K562 (cell line): ENCODE data around the gene TTC28. TPM values are rescaled to one million over a fixed set of nuclear protein-coding genes. Genes with fewer than 3 reads are reported as not detected.

Experiments
- ATAC-seq: fragments of 200-7000 bp; cut with Tn5 transposase; 3 replicates; pipeline ENCODE4 v1.9.1; 2020; ENCODE audit warnings: moderate library complexity
- BruUV-seq: library from RNA; stranded (reverse); fragments of 400-500 nt; replicated peaks from 2 replicates; lab custom pipeline; 2021; lab: Mats Ljungman, UMichigan
- CTCF ChIA-PET: fragments of 300-600 bp; formaldehyde crosslinking; extraction: SDS; loops from one replicate; lab custom pipeline; 2021; ENCODE audit warnings: low intra/inter-chr PET ratio; lab: Yijun Ruan, JAX
- POLR2A ChIA-PET: fragments of 300-600, 350-650 bp; sonication (Branson Sonifier 250); formaldehyde crosslinking; extraction: SDS; loops from one replicate; lab custom pipeline; 2021; ENCODE audit warnings: antibody characterized with exemption, inconsistent platforms; lab: Yijun Ruan, JAX
- DNase-seq, 4 experiments: peaks; one replicate each; pipeline versions ENCODE4 v3.0.0 to v3.0.0-alpha.2; 2011 to 2018; ENCODE audit warnings: low spot score in 3 of 4, mixed read lengths in 3 of 4; ENCODE audit errors: extremely low read depth in 1 of 4
- FAIRE-seq: peaks from 2 replicates; lab custom pipeline; 2011; peaks lifted over from hg19 to GRCh38; lab: Jason Lieb, UNC
- H2AFZ ChIP-seq: 2 replicates; pipeline ENCODE4 v1.6.0; 2011; ENCODE audit warnings: low read depth, low read length, control low read depth, inconsistent platforms
- H3K27ac ChIP-seq: fragments of 200-600 bp; 3 replicates; pipeline ENCODE4 v1.8.0; 2011; ENCODE audit warnings: low read depth, mild to moderate bottlenecking, control low read depth, inconsistent platforms, low read length, moderate library complexity, mixed read lengths; ENCODE audit errors: extremely low read depth
- H3K27me3 ChIP-seq, 2 experiments: fragments of 300-600 bp in 1 of 2; 2 replicates in 1 of 2; 3 replicates in 1 of 2; pipeline versions ENCODE4 v1.6.0 to v1.8.0; 2011; ENCODE audit warnings: inconsistent platforms in 2 of 2, low read length in 2 of 2, mild to moderate bottlenecking in 1 of 2, mixed read lengths in 1 of 2, moderate library complexity in 1 of 2; ENCODE audit not compliant: control insufficient read depth in 2 of 2, insufficient read depth in 2 of 2
- H3K36me3 ChIP-seq: fragments of 300-600 bp; 3 replicates; pipeline ENCODE4 v1.8.0; 2011; ENCODE audit warnings: mild to moderate bottlenecking, low read length, inconsistent platforms; ENCODE audit not compliant: control insufficient read depth, insufficient read depth
- H3K4me1 ChIP-seq, 2 experiments: fragments of 200-600 bp in 1 of 2; replicated peaks in 1 of 2; 2 replicates in 1 of 2; 3 replicates in 1 of 2; pipeline versions ENCODE4 v1.5.1 to v1.8.0; 2011; ENCODE audit warnings: inconsistent platforms in 2 of 2, low read length in 2 of 2, mild to moderate bottlenecking in 1 of 2, mixed read lengths in 1 of 2, moderate library complexity in 1 of 2; ENCODE audit not compliant: control insufficient read depth in 2 of 2, insufficient read depth in 2 of 2
- H3K4me2 ChIP-seq: 2 replicates; pipeline ENCODE4 v1.6.1; 2011; ENCODE audit warnings: low read length, control low read depth, inconsistent platforms, mixed read lengths; ENCODE audit not compliant: insufficient read depth
- H3K4me3 ChIP-seq: fragments of 200-600 bp; sonication (generic), shearing (Covaris generic); 2 replicates; pipeline ENCODE4 v1.5.1; 2016; ENCODE audit warnings: control low read depth, inconsistent platforms
- H3K79me2 ChIP-seq: fragments of 200-600 bp; 3 replicates; pipeline ENCODE4 v1.8.0; 2011; ENCODE audit warnings: low read length, inconsistent platforms; ENCODE audit not compliant: control insufficient read depth, insufficient read depth
- H3K9ac ChIP-seq, 2 experiments: 2 replicates each; pipeline versions ENCODE4 v1.6.0 to v1.6.1; 2011; ENCODE audit warnings: low read depth in 2 of 2, low read length in 2 of 2, control low read depth in 1 of 2, inconsistent platforms in 1 of 2, mild to moderate bottlenecking in 1 of 2, mixed read lengths in 1 of 2; ENCODE audit not compliant: insufficient read depth in 1 of 2
- H3K9me1 ChIP-seq: one replicate; pipeline ENCODE4 v1.6.0; 2011; ENCODE audit warnings: inconsistent platforms, mild to moderate bottlenecking, low read length, moderate library complexity; ENCODE audit not compliant: control insufficient read depth, insufficient read depth
- H3K9me3 ChIP-seq: replicated peaks from 2 replicates; pipeline ENCODE4 v1.5.1; 2011; ENCODE audit warnings: low read depth, low read length, inconsistent platforms; ENCODE audit not compliant: control insufficient read depth, insufficient read depth
- H4K20me1 ChIP-seq: replicated peaks from 2 replicates; pipeline ENCODE4 v1.6.1; 2011; ENCODE audit warnings: low read length, inconsistent platforms, mixed read lengths; ENCODE audit not compliant: control insufficient read depth, insufficient read depth
- ARNT ChIP-seq, 2 experiments: fragments of 450-650 bp; IDR thresholded peaks; 2 replicates each; pipeline ENCODE4 v1.6.1; 2016; ENCODE audit warnings: mild to moderate bottlenecking in 1 of 2
- BCOR ChIP-seq: fragments of 450-650 bp; IDR thresholded peaks from 2 replicates; pipeline ENCODE4 v1.6.1; 2016
- BMI1 ChIP-seq: fragments of 150-350 bp; IDR thresholded peaks from 2 replicates; pipeline ENCODE4 v1.6.1; 2014; ENCODE audit warnings: low read length
- CHD2 ChIP-seq: IDR thresholded peaks from 2 replicates; pipeline ENCODE4 v1.6.1; 2011; ENCODE audit warnings: low read depth, low read length
- CTCFL ChIP-seq: IDR thresholded peaks from 2 replicates; pipeline ENCODE4 v1.6.1; 2011; ENCODE audit warnings: borderline replicate concordance, low read depth, mild to moderate bottlenecking, moderate library complexity, low read length; ENCODE audit not compliant: insufficient read depth, poor library complexity, severe bottlenecking
- FOXJ2 ChIP-seq: fragments of 200-800 bp; sonication (Bioruptor generic); IDR thresholded peaks from 2 replicates; pipeline ENCODE4 v1.6.1; 2016; ENCODE audit warnings: missing genetic modification characterization, missing compliant biosample characterization
- HDGF ChIP-seq: fragments of 450-650 bp; IDR thresholded peaks from 2 replicates; pipeline ENCODE4 v1.6.1; 2016
- HMG20A ChIP-seq: fragments of 450-650 bp; formaldehyde crosslinking; conservative IDR thresholded peaks from 2 replicates; pipeline ENCODE4 v1.4.0; 2020; ENCODE audit warnings: mild to moderate bottlenecking, mixed read lengths
- HNRNPH1 ChIP-seq: fragments of 200-400 bp; formaldehyde crosslinking; optimal IDR thresholded peaks from 2 replicates; pipeline ENCODE3; 2017; ENCODE audit warnings: low read depth, mild to moderate bottlenecking, low read length, moderate library complexity
- KDM2B ChIP-seq: fragments of 250-450 bp; sonication (Bioruptor Pico); IDR thresholded peaks from 2 replicates; pipeline ENCODE4 v1.8.0; 2021; ENCODE audit warnings: mild to moderate bottlenecking, moderate library complexity
- KDM4B ChIP-seq, 2 experiments: fragments of 450-650 bp in 1 of 2; sonication (generic) in 1 of 2; IDR thresholded peaks; 2 replicates each; pipeline ENCODE4 v1.6.1; 2016 to 2017; ENCODE audit warnings: borderline replicate concordance in 2 of 2, antibody characterized with exemption in 1 of 2, low read depth in 1 of 2, mild to moderate bottlenecking in 1 of 2
- MEF2A ChIP-seq: IDR thresholded peaks from 2 replicates; pipeline ENCODE4 v1.6.1; 2011; ENCODE audit warnings: low read depth, mild to moderate bottlenecking, low read length, moderate library complexity; ENCODE audit not compliant: control insufficient read depth
- MTA3 ChIP-seq: fragments of 450-650 bp; formaldehyde crosslinking; IDR thresholded peaks from 2 replicates; pipeline ENCODE4 v1.6.1; 2017; ENCODE audit warnings: mild to moderate bottlenecking, borderline replicate concordance
- NR1H2 ChIP-seq: sonication (generic); formaldehyde crosslinking; IDR thresholded peaks from 2 replicates; pipeline ENCODE4 v1.4.0; 2020; ENCODE audit warnings: mild to moderate bottlenecking, missing genetic modification reagents
- RCOR1 ChIP-seq, 2 experiments: IDR thresholded peaks; 2 replicates each; pipeline ENCODE4 v1.6.1; 2012; ENCODE audit warnings: low read depth in 2 of 2, low read length in 2 of 2, borderline replicate concordance in 1 of 2, improper control_type of control experiment in 1 of 2
- TAF9B ChIP-seq: fragments of 450-650 bp; IDR thresholded peaks from 2 replicates; pipeline ENCODE4 v1.6.1; 2018; ENCODE audit warnings: mild to moderate bottlenecking; ENCODE audit not compliant: partially characterized antibody
- TRIM24 ChIP-seq, 2 experiments: fragments of 450-650 bp; IDR thresholded peaks; 2 replicates each; pipeline ENCODE4 v1.6.1; 2016
- ZBTB43 ChIP-seq: sonication (generic); formaldehyde crosslinking; IDR thresholded peaks from 2 replicates; pipeline ENCODE4 v1.8.0; 2023; ENCODE audit warnings: mild to moderate bottlenecking, missing genetic modification reagents
- ZNF12 ChIP-seq: sonication (generic); formaldehyde crosslinking; IDR thresholded peaks from 2 replicates; pipeline ENCODE4 v1.4.0; 2020; ENCODE audit warnings: mild to moderate bottlenecking, missing genetic modification reagents
- WGBS: fragments of 100-300 bp; shearing (Covaris generic); methylation state at CpG from one replicate; pipeline ENCODE4 v1.1.6; 2016; ENCODE audit warnings: low coverage, mixed read lengths; ENCODE audit not compliant: insufficient coverage; ENCODE audit errors: missing lambda C conversion rate; 5-methylcytosine and 5-hydroxymethylcytosine counted together
- in situ Hi-C: fragments of 300-500 bp; cut with MboI; formaldehyde crosslinking; loops from 4 replicates; pipeline ENCODE4 v1.15.0; 2018; ENCODE audit warnings: inconsistent platforms, mixed read lengths
- intact Hi-C: fragments of 100-400 bp; cut with micrococcal nuclease; formaldehyde crosslinking; loops from 2 replicates; pipeline ENCODE4 v1.14.2; 2022
- polyA plus RNA-seq, 8 experiments: library from polyadenylated mRNA; depleted of rRNA in 4 of 8; stranded (reverse) in 5 of 8; unstranded in 3 of 8; fragments of >200 nt; fragmentation: Nextera tagmentation in 2 of 8; fragmentation: Illumina TruSeq in 1 of 8; extraction: Ambion mirVana in 2 of 8; extraction: Trizol in 1 of 8; gene quantifications; 2 replicates each; pipeline versions ENCODE4 v1.2.1 to v1.2.3, GENCODE V29; 2011 to 2014; ENCODE audit warnings: inconsistent platforms in 1 of 8, missing spikeins in 1 of 8
- total RNA-seq, 7 experiments: library from RNA; depleted of rRNA in 6 of 7; stranded (reverse); fragments of >200 nt in 6 of 7; fragmentation: Illumina TruSeq in 2 of 7; extraction: Trizol in 2 of 7; gene quantifications; 2 replicates each; pipeline versions ENCODE4 v1.2.1 to v1.2.3, GENCODE V29; 2011 to 2021; ENCODE audit warnings: low replicate concordance in 1 of 7

TTC28 gene
- total and polyA plus RNA-seq, 9 of the 15 experiments (the other 6 are each of a cell fraction or from before 2014, with no cell fraction given), result 0.22 to 10.7 (median 3.1) TPM

GRCh38 chr22:28023774-28024173 is 655.9 kb downstream of the TTC28 start:
- TF ChIP-seq KDM2B (no peak), BCOR (no peak), CHD2 (no peak), TRIM24 (IDR thresholded peaks at IDR 0.05) (no peak), HNRNPH1 (no peak), CTCFL (no peak), ARNT (IDR thresholded peaks at IDR 0.05) (no peak), HDGF (no peak), FOXJ2 (tag) (no peak), RCOR1 (IDR thresholded peaks at IDR 0.05; ENCODE audit: borderline replicate concordance in 1 of 2, low read depth in 2 of 2, low read length in 2 of 2) (no peak), NR1H2 (CRISPR knock-in tag) (no peak), KDM4B (IDR thresholded peaks at IDR 0.05; ENCODE audit: borderline replicate concordance in 2 of 2, low read depth in 1 of 2) (no peak), ZBTB43 (CRISPR knock-in tag) (no peak), ZNF12 (no peak), MEF2A (no peak), HMG20A (CRISPR knock-in tag) (no peak), MTA3 (no peak), TAF9B (no peak), BMI1 (no peak)
- Histone ChIP-seq H3K9me1 (no peaks in the 10 kb centered on the region), H3K36me3 (no peaks in the 10 kb centered on the region), H3K4me2 (no peak overlapping the region), H3K27me3 (no peaks in the 10 kb centered on the region), H4K20me1 (no peaks in the 10 kb centered on the region), H3K4me1 (peaks cover 0 to 9% of the 10 kb centered on the region in 2 experiments; a peak in 4 of 5 replicates), H3K9ac (no peak overlapping the region), H2AFZ (no peak overlapping the region), H3K79me2 (no peaks in the 10 kb centered on the region), H3K9me3 (no peaks in the 10 kb centered on the region), H3K4me3 (no peak overlapping the region), H3K27ac (no peak overlapping the region)
- WGBS, result 35% methylated on average over 5 of the region's 5 CpGs
- FAIRE-seq (no peak), DNase-seq (no peak), ATAC-seq (no peak)
- in situ Hi-C loops, result loop anchor here (10.0 to 25.0 kb wide), 5 partner anchors 421 to 1261 kb away; no protein-coding TSS in a partner anchor
- no TSS peak for BruUV-seq
- ChIA-PET CTCF (no interaction called here), POLR2A (no interaction called here)
- intact Hi-C loops, result loop anchor here (10.0 kb wide), 1 partner anchor 421 kb away; no protein-coding TSS in a partner anchor
